ENCODE measurements around the gene BCR. TPM values are rescaled to one million over a fixed set of nuclear protein-coding genes. Genes with fewer than 3 reads are reported as not detected.

Gene BCR
- total RNA-seq, 1 experiment from 2014 or later = 129 TPM

DNA sequence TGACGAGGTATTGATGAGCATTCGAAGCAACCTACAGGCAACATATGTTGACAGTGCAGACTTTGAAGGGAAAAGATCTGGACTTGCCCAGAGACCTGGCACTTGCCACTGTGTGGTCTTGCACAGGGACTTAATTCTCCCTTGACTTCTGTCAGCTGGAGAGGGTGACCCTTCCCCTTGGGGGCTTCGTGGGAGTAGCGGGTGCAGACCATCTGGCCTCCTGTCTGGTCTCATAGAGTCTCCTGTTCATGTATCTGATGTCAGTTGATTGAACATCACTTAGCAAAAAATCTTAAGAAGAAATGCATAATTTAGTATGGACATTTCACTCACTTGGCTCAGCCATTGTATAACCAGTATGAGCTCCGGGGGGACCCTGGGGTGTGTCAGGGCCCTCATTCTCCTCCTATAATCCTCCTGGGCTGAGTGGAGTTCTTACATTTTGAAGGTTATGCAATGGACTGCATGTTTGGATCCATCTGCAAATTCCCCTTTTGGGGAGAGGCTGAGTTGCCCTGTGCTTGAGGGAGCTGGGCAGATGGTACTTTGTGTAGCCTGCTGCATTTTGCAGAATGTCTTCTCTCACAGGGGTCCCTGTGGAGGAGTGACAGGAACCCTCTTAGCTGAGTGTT is 13.0 kb downstream of the BCR start (continued):
- no peak for TF ChIP-seq OVOL2 (CRISPR knock-in tag; IDR thresholded peaks at IDR 0.05; ENCODE audit: borderline replicate concordance)

- no peak overlapping the region; the same call in 1 of the 2 replicates for H3K27ac Mint-ChIP-seq
- ChIA-PET POLR2A (no interaction called here), CTCF (interaction anchor here (1.0 kb wide), 1 partner anchor 76 kb away, joined by 3 read pairs; no protein-coding TSS in a partner anchor)
- TF ChIP-seq CDX4 (CRISPR knock-in tag; IDR thresholded peaks at IDR 0.05; ENCODE audit: borderline replicate concordance) (no peak), SMAD3 (CRISPR knock-in tag; IDR thresholded peaks at IDR 0.05; ENCODE audit: borderline replicate concordance) (no peak), ETV6 (CRISPR knock-in tag; IDR thresholded peaks at IDR 0.05) (no peak), ZNF423 (CRISPR knock-in tag; IDR thresholded peaks at IDR 0.05) (no peak), ZNF671 (CRISPR knock-in tag; IDR thresholded peaks at IDR 0.05) (no peak), RELA (CRISPR knock-in tag; IDR thresholded peaks at IDR 0.05; ENCODE audit: borderline replicate concordance) (no peak), NR3C1 (CRISPR knock-in tag; conservative IDR thresholded peaks at IDR 0.05; ENCODE audit: low read depth) (no peak), TEAD4 (CRISPR knock-in tag; IDR thresholded peaks at IDR 0.05) (no peak), NR2C2 (CRISPR knock-in tag; IDR thresholded peaks at IDR 0.05) (no peak), E2F4 (CRISPR knock-in tag; IDR thresholded peaks at IDR 0.05; ENCODE audit: borderline replicate concordance, low read depth) (no peak), SMAD4 (CRISPR knock-in tag; IDR thresholded peaks at IDR 0.05) (no peak), GTF2I (CRISPR knock-in tag; conservative IDR thresholded peaks at IDR 0.05) (no peak)
- TF ChIP-seq, protein P1, sequence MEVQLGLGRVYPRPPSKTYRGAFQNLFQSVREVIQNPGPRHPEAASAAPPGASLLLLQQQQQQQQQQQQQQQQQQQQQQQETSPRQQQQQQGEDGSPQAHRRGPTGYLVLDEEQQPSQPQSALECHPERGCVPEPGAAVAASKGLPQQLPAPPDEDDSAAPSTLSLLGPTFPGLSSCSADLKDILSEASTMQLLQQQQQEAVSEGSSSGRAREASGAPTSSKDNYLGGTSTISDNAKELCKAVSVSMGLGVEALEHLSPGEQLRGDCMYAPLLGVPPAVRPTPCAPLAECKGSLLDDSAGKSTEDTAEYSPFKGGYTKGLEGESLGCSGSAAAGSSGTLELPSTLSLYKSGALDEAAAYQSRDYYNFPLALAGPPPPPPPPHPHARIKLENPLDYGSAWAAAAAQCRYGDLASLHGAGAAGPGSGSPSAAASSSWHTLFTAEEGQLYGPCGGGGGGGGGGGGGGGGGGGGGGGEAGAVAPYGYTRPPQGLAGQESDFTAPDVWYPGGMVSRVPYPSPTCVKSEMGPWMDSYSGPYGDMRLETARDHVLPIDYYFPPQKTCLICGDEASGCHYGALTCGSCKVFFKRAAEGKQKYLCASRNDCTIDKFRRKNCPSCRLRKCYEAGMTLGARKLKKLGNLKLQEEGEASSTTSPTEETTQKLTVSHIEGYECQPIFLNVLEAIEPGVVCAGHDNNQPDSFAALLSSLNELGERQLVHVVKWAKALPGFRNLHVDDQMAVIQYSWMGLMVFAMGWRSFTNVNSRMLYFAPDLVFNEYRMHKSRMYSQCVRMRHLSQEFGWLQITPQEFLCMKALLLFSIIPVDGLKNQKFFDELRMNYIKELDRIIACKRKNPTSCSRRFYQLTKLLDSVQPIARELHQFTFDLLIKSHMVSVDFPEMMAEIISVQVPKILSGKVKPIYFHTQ (CRISPR knock-in tag; IDR thresholded peaks at IDR 0.05) = no peak
- TF ChIP-seq, protein P2, sequence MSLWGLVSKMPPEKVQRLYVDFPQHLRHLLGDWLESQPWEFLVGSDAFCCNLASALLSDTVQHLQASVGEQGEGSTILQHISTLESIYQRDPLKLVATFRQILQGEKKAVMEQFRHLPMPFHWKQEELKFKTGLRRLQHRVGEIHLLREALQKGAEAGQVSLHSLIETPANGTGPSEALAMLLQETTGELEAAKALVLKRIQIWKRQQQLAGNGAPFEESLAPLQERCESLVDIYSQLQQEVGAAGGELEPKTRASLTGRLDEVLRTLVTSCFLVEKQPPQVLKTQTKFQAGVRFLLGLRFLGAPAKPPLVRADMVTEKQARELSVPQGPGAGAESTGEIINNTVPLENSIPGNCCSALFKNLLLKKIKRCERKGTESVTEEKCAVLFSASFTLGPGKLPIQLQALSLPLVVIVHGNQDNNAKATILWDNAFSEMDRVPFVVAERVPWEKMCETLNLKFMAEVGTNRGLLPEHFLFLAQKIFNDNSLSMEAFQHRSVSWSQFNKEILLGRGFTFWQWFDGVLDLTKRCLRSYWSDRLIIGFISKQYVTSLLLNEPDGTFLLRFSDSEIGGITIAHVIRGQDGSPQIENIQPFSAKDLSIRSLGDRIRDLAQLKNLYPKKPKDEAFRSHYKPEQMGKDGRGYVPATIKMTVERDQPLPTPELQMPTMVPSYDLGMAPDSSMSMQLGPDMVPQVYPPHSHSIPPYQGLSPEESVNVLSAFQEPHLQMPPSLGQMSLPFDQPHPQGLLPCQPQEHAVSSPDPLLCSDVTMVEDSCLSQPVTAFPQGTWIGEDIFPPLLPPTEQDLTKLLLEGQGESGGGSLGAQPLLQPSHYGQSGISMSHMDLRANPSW (CRISPR knock-in tag; conservative IDR thresholded peaks at IDR 0.05; ENCODE audit: low read depth) = no peak
- TF ChIP-seq, protein P3, sequence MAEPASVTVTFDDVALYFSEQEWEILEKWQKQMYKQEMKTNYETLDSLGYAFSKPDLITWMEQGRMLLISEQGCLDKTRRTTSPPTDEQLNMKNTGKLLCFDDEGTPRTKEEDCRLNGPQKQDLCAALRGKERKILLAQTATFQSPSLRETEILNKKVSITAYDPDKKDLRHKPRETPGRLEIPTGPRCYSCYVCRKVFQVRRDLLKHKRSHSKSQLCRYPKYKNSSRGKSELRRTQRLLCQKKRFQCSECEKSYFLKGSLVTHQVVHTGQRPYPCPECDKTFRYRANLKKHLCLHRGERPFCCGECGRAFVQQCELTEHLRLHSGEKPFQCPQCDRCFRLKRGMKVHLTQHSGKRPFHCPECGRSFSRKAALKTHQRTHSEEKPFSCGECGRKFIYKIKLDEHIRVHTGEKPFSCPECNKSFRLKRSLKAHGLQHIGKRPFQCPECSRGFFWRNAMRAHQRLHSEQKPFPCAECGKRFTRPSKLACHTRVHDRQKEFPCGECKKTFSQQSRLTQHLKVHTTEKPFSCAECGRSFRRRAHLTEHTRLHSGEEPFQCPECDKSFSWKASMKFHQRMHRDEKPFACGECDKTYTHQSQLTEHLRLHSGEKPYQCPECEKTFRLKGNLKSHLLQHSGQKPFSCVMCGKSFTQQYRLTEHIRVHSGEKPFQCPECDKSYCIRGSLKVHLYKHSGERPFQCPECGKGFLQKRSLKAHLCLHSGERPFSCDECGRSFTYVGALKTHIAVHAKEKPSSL (CRISPR knock-in tag; conservative IDR thresholded peaks at IDR 0.05) = no peak
- no peaks in the 10 kb centered on the region for H3K9me3 Mint-ChIP-seq
- ATAC-seq (no peak), DNase-seq (ENCODE audit: low spot score) (no peak)
- peaks cover 66% of the 10 kb centered on the region for H3K4me1 Mint-ChIP-seq
- H3K27me3 Mint-ChIP-seq (ENCODE audit: low read depth) = no peaks in the 10 kb centered on the region
- peaks cover 5% of the 10 kb centered on the region; the same call in 1 of the 2 replicates for H3K36me3 Mint-ChIP-seq
- H3K4me3 Mint-ChIP-seq = no peak overlapping the region
These were observed 13.6 kb downstream of the BCR start for GRCh38 chr22:23193882-23194281.

Measured in WTC11 (cell line).